Liver (tissue), 9 donors: ENCODE results near the gene LRP5. TPM values are rescaled to one million over a fixed set of nuclear protein-coding genes. Genes with fewer than 3 reads are reported as not detected.

ENCODE experiments used
- DNase-seq: peaks from one replicate; pipeline ENCODE4 v3.0.0-alpha.2; 2017; ENCODE audit warnings: low spot score
- H3K27ac ChIP-seq, 2 donors: one replicate each; pipeline ENCODE4 v1.7.0; 2013; ENCODE audit warnings: inconsistent platforms in 2 of 2, low read length in 2 of 2, control low read depth in 1 of 2, low read depth in 1 of 2, mild to moderate bottlenecking in 1 of 2
- H3K27me3 ChIP-seq, 4 donors: one replicate each; pipeline versions ENCODE4 v1.6.1 to v1.7.0; 2013; ENCODE audit warnings: low read length in 3 of 4, inconsistent platforms in 1 of 4, mild to moderate bottlenecking in 1 of 4, moderate library complexity in 1 of 4; ENCODE audit not compliant: control insufficient read depth in 4 of 4, insufficient read depth in 4 of 4
- H3K36me3 ChIP-seq, 4 donors: one replicate each; pipeline versions ENCODE4 v1.6.1 to v1.7.0; 2013; ENCODE audit warnings: low read length in 3 of 4, mild to moderate bottlenecking in 3 of 4, low read depth in 1 of 4, moderate library complexity in 1 of 4; ENCODE audit not compliant: control insufficient read depth in 4 of 4, insufficient read depth in 3 of 4
- H3K4me1 ChIP-seq, 4 donors: one replicate each; pipeline versions ENCODE4 v1.6.1 to v1.7.0; 2013; ENCODE audit warnings: low read length in 3 of 4, mild to moderate bottlenecking in 3 of 4, moderate library complexity in 1 of 4; ENCODE audit not compliant: control insufficient read depth in 4 of 4, insufficient read depth in 4 of 4
- H3K4me3 ChIP-seq, 3 donors: one replicate each; pipeline versions ENCODE4 v1.6.1 to v1.7.0; 2013; ENCODE audit warnings: low read length in 3 of 3, control low read depth in 1 of 3, low read depth in 1 of 3, mild to moderate bottlenecking in 1 of 3
- H3K9ac ChIP-seq, 2 donors: one replicate each; pipeline ENCODE4 v1.7.0; 2013; ENCODE audit warnings: low read length in 2 of 2, mild to moderate bottlenecking in 2 of 2, moderate library complexity in 2 of 2, control low read depth in 1 of 2, low read depth in 1 of 2
- H3K9me3 ChIP-seq, 4 donors: one replicate each; pipeline versions ENCODE4 v1.6.1 to v1.7.0; 2013; ENCODE audit warnings: low read length in 3 of 4; ENCODE audit not compliant: control insufficient read depth in 4 of 4
- EGR1 ChIP-seq, 2 donors: IDR thresholded peaks; 2 replicates each; pipeline ENCODE4 v1.6.1; 2016 to 2018; ENCODE audit warnings: antibody characterized with exemption in 2 of 2, low read depth in 2 of 2
- FOXA1 ChIP-seq: IDR thresholded peaks from 2 replicates; pipeline ENCODE4 v1.6.1; 2016; ENCODE audit warnings: antibody characterized with exemption
- FOXA2 ChIP-seq: IDR thresholded peaks from 2 replicates; pipeline ENCODE4 v1.6.1; 2016; ENCODE audit warnings: antibody characterized with exemption
- GABPA ChIP-seq, 2 donors: IDR thresholded peaks in 1 of 2; conservative IDR thresholded peaks in 1 of 2; 2 replicates each; pipeline ENCODE4 v1.6.1; 2016; ENCODE audit warnings: antibody characterized with exemption in 2 of 2, mild to moderate bottlenecking in 1 of 2, moderate library complexity in 1 of 2
- HNF4A ChIP-seq, 2 donors: conservative IDR thresholded peaks; 2 replicates each; pipeline ENCODE4 v1.6.1; 2016; ENCODE audit warnings: antibody characterized with exemption in 2 of 2, mild to moderate bottlenecking in 2 of 2
- HNF4G ChIP-seq: IDR thresholded peaks from 2 replicates; pipeline ENCODE4 v1.6.1; 2016; ENCODE audit warnings: antibody characterized with exemption
- JUND ChIP-seq, 2 donors: IDR thresholded peaks; 2 replicates each; pipeline ENCODE4 v1.6.1; 2016; ENCODE audit warnings: antibody characterized with exemption in 2 of 2
- NR2F2 ChIP-seq: IDR thresholded peaks from 2 replicates; pipeline ENCODE4 v1.6.1; 2016; ENCODE audit warnings: antibody characterized with exemption
- RAD21 ChIP-seq, 2 donors: IDR thresholded peaks; 2 replicates each; pipeline ENCODE4 v1.6.1; 2016; ENCODE audit warnings: antibody characterized with exemption in 2 of 2, mild to moderate bottlenecking in 2 of 2
- RXRA ChIP-seq, 2 donors: IDR thresholded peaks; 2 replicates each; pipeline ENCODE4 v1.6.1; 2017 to 2018; ENCODE audit warnings: antibody characterized with exemption in 2 of 2, mild to moderate bottlenecking in 1 of 2
- SP1 ChIP-seq: IDR thresholded peaks from 2 replicates; pipeline ENCODE4 v1.6.1; 2018; ENCODE audit warnings: antibody characterized with exemption, mild to moderate bottlenecking
- TAF1 ChIP-seq: conservative IDR thresholded peaks from 2 replicates; pipeline ENCODE4 v1.6.1; 2016; ENCODE audit warnings: antibody characterized with exemption, mild to moderate bottlenecking
- YY1 ChIP-seq: IDR thresholded peaks from 2 replicates; pipeline ENCODE4 v1.6.1; 2016; ENCODE audit warnings: antibody characterized with exemption, mild to moderate bottlenecking
- whole genome bisulfite sequencing: extraction: QIAGEN DNeasy Blood & Tissue Kit; methylation state at CpG from one replicate; pipeline ENCODE4 v1.1.7; 2013; 5-methylcytosine and 5-hydroxymethylcytosine counted together
- polyA plus RNA-seq, 2 donors: library from polyadenylated mRNA; stranded (reverse) in 1 of 2; unstranded in 1 of 2; fragments of 200-250 nt in 1 of 2; fragments of >200 nt in 1 of 2; fragmentation: Nextera tagmentation in 1 of 2; extraction: Ambion mirVana in 1 of 2; gene quantifications; one replicate each; pipeline versions ENCODE4 v1.2.1 to v1.2.3, GENCODE V29; 2013 to 2015
- total RNA-seq, 2 donors: library from RNA; depleted of rRNA; stranded (reverse); fragments of >200 nt; gene quantifications; one replicate each; pipeline ENCODE4 v1.2.3, GENCODE V29; 2014
- TF ChIP-seq, protein P1 (sequence below): fragments of 150-350 bp; IDR thresholded peaks from 2 replicates; pipeline ENCODE4 v1.5.1; 2017; ENCODE audit warnings: improper control_type of control experiment, low read depth, low read length; ENCODE audit not compliant: missing input control
- TF ChIP-seq, protein P2 (sequence below): IDR thresholded peaks from 2 replicates; pipeline ENCODE4 v1.6.1; 2016; ENCODE audit warnings: antibody characterized with exemption
- TF ChIP-seq, protein P3 (sequence below): IDR thresholded peaks from 2 replicates; pipeline ENCODE4 v1.6.1; 2016; ENCODE audit warnings: antibody characterized with exemption
- TF ChIP-seq, protein P4 (sequence below): IDR thresholded peaks from 2 replicates; pipeline ENCODE4 v1.6.1; 2016; ENCODE audit warnings: antibody characterized with exemption, mild to moderate bottlenecking
- TF ChIP-seq, protein P5 (sequence below): IDR thresholded peaks from 2 replicates; pipeline ENCODE4 v1.6.1; 2016; ENCODE audit warnings: antibody characterized with exemption
- donor health status: healthy.
- donor health status: healthy.
- donor health status: healthy.
- donor health status: healthy.
- donor health status: healthy.

Gene LRP5
- total and polyA plus RNA-seq, 4 donors: 48.9 to 99.3 (median 71.3) TPM

DNA sequence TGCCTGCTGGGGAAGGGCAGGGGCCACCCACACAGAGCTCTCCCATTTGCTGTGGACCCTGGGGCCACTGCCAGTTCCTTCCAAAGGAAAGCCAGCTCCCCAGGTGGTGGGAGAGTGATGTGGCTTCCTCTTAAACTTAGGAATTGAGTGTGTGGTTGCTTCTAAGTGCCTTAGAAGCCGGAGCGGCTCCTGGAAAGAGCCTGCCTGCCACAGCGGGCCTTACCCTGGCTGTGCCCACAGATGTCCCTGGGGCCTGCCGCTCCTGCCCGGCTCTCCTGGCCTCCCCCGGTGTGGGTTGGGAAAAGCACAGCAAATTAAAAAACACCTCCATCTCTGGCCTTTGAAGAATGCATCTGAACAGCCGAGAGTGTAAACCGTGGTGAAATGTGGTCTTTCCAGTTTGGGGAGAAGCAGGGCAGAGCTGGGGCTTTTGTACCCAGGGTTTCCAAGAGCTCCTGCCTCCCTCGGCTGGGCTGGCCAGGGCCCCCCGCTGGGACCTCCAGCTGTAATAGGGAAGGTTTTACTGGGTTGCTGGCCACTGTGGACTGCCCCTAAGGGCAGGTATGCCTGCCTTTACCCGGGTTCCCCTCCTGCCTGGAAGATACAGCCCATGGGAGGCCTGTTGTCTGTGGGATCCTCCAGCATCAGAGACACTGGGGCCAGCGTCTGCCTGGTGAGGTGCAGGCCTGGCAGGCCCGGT lies 30.2 kb downstream of the LRP5 start:
- H3K4me3 ChIP-seq: no peak overlapping the region
- H3K9ac ChIP-seq: no peak overlapping the region
- WGBS: 76% methylated on average over 13 of the region's 13 CpGs
- no peaks in the 10 kb centered on the region for H3K27me3 ChIP-seq
- H3K27ac ChIP-seq: peak overlapping the region in 1 of 2 donors; percentile 33
- no peak for TF ChIP-seq JUND (IDR thresholded peaks at IDR 0.05)
- TF ChIP-seq, protein P1, sequence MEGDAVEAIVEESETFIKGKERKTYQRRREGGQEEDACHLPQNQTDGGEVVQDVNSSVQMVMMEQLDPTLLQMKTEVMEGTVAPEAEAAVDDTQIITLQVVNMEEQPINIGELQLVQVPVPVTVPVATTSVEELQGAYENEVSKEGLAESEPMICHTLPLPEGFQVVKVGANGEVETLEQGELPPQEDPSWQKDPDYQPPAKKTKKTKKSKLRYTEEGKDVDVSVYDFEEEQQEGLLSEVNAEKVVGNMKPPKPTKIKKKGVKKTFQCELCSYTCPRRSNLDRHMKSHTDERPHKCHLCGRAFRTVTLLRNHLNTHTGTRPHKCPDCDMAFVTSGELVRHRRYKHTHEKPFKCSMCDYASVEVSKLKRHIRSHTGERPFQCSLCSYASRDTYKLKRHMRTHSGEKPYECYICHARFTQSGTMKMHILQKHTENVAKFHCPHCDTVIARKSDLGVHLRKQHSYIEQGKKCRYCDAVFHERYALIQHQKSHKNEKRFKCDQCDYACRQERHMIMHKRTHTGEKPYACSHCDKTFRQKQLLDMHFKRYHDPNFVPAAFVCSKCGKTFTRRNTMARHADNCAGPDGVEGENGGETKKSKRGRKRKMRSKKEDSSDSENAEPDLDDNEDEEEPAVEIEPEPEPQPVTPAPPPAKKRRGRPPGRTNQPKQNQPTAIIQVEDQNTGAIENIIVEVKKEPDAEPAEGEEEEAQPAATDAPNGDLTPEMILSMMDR: no peak
- TF ChIP-seq RXRA (IDR thresholded peaks at IDR 0.05): no peak
- no peak for TF ChIP-seq HNF4A (conservative IDR thresholded peaks at IDR 0.05)
- TF ChIP-seq, protein P2, sequence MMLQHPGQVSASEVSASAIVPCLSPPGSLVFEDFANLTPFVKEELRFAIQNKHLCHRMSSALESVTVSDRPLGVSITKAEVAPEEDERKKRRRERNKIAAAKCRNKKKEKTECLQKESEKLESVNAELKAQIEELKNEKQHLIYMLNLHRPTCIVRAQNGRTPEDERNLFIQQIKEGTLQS: no peak
- TF ChIP-seq SP1: peak; percentile 29
- H3K36me3 ChIP-seq: no peaks in the 10 kb centered on the region
- no peaks in the 10 kb centered on the region for H3K9me3 ChIP-seq
- H3K4me1 ChIP-seq: peaks cover 19 to 69% (median 43%) of the 10 kb centered on the region in 4 donors
- no peak for DNase-seq

DNA sequence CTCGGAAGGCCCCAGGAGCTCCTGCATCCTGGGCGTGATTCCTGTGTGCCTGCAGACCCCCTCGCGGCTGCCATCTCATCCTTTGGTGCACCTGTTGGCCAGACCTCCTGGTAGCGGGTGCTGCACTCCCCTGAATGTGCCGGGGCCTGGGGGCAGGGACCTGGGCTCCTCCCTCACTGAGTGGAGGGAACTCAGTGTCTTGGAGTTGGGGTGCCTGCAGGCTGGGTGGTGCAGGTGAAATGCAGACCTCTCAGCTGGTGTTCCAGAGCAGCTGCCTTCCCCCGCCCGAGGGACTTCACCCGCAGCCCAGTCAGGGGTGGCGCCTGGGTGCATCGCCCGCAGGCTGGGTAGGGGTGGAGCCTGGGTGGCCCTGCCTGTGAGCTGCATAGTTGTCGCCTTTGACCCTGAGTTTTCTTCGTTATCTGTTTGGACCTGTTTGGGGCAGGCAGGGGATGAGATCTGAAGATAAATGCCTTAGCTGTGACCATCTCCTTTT lies 31.4 kb downstream of the LRP5 start:
- no peaks in the 10 kb centered on the region for H3K27me3 ChIP-seq
- H3K9me3 ChIP-seq: no peaks in the 10 kb centered on the region
- DNase-seq: peak; percentile 66
- H3K4me1 ChIP-seq: peaks cover 18 to 75% (median 47%) of the 10 kb centered on the region in 4 donors
- WGBS: 52% methylated on average over 14 of the region's 14 CpGs
- H3K9ac ChIP-seq: no peak overlapping the region
- peaks cover 0 to 2% (median 0%) of the 10 kb centered on the region in 4 donors for H3K36me3 ChIP-seq
- TF ChIP-seq YY1 (peak; percentile 45), TAF1 (no peak), HNF4A (conservative IDR thresholded peaks at IDR 0.05) (peak; percentile 73 to 93), HNF4G (no peak), RAD21 (IDR thresholded peaks at IDR 0.05) (peak; percentile 19 to 34), EGR1 (IDR thresholded peaks at IDR 0.05; ENCODE audit: low read depth in 2 of 2) (peak in 1 of 2 donors; percentile 67), FOXA1 (peak; percentile 32), FOXA2 (no peak), JUND (IDR thresholded peaks at IDR 0.05) (peak in 1 of 2 donors; percentile 68), NR2F2 (no peak), GABPA (IDR thresholded peaks at IDR 0.05 in 1 of 2, conservative IDR thresholded peaks at IDR 0.05 in 1 of 2) (peak in 1 of 2 donors; percentile 24), SP1 (peak; percentile 28), RXRA (IDR thresholded peaks at IDR 0.05) (peak; percentile 78 to 92)
- TF ChIP-seq, protein P3, sequence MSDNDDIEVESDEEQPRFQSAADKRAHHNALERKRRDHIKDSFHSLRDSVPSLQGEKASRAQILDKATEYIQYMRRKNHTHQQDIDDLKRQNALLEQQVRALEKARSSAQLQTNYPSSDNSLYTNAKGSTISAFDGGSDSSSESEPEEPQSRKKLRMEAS: peak; percentile 61
- TF ChIP-seq, protein P1: no peak
- TF ChIP-seq, protein P4, sequence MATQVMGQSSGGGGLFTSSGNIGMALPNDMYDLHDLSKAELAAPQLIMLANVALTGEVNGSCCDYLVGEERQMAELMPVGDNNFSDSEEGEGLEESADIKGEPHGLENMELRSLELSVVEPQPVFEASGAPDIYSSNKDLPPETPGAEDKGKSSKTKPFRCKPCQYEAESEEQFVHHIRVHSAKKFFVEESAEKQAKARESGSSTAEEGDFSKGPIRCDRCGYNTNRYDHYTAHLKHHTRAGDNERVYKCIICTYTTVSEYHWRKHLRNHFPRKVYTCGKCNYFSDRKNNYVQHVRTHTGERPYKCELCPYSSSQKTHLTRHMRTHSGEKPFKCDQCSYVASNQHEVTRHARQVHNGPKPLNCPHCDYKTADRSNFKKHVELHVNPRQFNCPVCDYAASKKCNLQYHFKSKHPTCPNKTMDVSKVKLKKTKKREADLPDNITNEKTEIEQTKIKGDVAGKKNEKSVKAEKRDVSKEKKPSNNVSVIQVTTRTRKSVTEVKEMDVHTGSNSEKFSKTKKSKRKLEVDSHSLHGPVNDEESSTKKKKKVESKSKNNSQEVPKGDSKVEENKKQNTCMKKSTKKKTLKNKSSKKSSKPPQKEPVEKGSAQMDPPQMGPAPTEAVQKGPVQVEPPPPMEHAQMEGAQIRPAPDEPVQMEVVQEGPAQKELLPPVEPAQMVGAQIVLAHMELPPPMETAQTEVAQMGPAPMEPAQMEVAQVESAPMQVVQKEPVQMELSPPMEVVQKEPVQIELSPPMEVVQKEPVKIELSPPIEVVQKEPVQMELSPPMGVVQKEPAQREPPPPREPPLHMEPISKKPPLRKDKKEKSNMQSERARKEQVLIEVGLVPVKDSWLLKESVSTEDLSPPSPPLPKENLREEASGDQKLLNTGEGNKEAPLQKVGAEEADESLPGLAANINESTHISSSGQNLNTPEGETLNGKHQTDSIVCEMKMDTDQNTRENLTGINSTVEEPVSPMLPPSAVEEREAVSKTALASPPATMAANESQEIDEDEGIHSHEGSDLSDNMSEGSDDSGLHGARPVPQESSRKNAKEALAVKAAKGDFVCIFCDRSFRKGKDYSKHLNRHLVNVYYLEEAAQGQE: peak; percentile 30
- TF ChIP-seq, protein P5, sequence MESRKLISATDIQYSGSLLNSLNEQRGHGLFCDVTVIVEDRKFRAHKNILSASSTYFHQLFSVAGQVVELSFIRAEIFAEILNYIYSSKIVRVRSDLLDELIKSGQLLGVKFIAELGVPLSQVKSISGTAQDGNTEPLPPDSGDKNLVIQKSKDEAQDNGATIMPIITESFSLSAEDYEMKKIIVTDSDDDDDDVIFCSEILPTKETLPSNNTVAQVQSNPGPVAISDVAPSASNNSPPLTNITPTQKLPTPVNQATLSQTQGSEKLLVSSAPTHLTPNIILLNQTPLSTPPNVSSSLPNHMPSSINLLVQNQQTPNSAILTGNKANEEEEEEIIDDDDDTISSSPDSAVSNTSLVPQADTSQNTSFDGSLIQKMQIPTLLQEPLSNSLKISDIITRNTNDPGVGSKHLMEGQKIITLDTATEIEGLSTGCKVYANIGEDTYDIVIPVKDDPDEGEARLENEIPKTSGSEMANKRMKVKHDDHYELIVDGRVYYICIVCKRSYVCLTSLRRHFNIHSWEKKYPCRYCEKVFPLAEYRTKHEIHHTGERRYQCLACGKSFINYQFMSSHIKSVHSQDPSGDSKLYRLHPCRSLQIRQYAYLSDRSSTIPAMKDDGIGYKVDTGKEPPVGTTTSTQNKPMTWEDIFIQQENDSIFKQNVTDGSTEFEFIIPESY: no peak
- TF ChIP-seq, protein P2: no peak
- no peak overlapping the region for H3K27ac ChIP-seq
- no peak overlapping the region for H3K4me3 ChIP-seq
